ENCODE measurements around the gene INPP5J.

INPP5J gene

DNA sequence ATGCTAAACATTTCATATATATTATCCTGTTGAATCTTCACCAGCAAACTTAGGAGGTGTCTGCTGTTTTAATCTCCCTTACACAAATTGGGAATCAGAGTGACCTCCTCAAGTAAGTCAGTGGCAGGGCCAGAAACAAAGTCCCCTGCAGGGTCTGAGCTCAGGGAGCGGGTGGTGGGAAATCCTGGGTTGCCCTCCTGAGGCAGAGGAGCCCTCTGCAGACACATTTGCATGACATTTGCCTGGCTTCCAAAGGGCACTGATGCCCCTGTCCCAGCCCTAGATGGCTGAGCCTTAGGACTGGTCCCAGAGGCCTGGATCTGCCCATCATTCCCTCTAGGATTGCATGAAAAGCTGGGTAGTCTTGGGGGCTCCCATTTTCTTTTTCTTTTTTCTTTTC lies 2.1 kb upstream of the INPP5J start:
- in situ Hi-C loops (cut with MboI; ENCODE audit: low pct_unique_long_range_greater_than_20kb, low sequenced_read_pairs) = no loop called here
- DNase-seq = no peak

DNA sequence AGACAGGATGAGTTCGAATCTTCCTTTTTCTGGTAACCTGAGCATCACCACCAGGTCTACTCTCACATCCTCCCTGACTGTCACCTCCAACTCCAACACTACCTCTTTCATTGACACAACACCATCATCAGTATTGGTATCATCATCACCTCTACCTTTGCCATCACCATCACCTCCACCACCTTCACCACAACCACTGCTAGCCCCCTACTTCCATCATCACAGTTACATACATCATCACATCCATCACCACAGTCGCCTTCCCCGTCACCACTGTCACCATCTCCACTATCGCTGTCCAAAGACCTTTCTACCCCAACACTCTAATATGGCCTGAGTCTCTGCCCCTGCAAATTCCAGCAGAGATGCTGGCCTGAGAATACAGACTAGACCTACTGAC lies 1.4 kb upstream of the INPP5J start:
- DNase-seq = no peak

DNA sequence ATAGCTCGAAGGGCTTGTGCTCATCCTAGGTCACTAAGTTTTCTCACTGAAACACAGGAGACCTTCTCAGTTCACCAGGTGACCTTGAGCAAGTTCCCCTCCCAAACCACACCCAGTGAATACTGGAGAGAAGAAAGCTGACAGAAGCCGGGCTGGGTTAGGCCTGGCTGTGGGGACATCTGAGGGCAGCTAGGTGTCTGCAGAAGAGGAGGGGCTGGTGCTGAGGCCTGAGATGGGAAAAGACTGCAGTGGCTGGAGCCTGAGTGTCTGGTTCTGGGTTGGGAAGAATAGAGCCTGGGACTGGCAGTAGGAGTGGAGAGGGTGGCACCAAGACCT lies 602 bp upstream of the INPP5J start:
- DNase-seq = no peak
- in situ Hi-C loops (cut with MboI; ENCODE audit: low pct_unique_long_range_greater_than_20kb, low sequenced_read_pairs) = no loop called here

More for the DNA sequence above, 1.4 kb upstream of the INPP5J start:
- in situ Hi-C loops (cut with MboI; ENCODE audit: low pct_unique_long_range_greater_than_20kb, low sequenced_read_pairs) = no loop called here

DNA sequence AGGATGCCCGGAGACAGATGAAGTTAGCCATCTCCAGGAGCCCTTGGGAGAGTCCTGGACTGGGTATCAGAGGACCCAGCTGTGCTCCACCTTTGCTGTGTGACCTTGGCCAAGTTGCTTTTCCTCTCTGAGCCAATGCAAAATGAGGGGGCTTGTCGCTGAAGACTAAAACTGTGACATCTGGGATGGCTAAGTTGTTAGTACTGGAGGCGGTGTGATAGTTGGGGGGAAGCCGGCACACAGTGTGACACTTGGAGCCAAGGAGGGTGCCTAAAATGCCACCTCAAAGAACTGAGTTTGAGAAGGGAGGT lies 481 bp downstream of the INPP5J start:
- DNase-seq = no peak
- in situ Hi-C loops (cut with MboI; ENCODE audit: low pct_unique_long_range_greater_than_20kb, low sequenced_read_pairs) = no loop called here

DNA sequence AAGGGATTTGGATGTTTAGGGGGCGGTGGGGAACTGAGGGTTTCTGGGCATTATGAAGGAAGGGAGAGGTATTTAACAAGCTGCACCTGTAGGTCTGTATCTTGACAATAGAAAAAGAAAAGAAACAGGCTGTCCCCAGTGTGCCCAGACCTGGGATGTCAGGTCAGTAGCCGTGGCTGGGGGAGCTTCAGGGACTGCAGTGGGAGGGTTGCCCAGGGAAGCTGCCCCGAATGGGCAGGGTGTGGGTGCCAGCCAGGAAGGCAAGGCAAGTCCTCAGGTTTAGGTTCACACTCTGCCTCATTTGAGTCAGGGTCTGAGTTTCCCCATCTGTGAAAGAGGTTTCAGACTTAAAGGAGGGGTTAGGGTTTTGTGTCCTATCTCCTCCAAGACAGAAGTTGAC lies 1.5 kb downstream of the INPP5J start:
- no peak for DNase-seq
- in situ Hi-C loops (cut with MboI; ENCODE audit: low pct_unique_long_range_greater_than_20kb, low sequenced_read_pairs) = no loop called here

DNA sequence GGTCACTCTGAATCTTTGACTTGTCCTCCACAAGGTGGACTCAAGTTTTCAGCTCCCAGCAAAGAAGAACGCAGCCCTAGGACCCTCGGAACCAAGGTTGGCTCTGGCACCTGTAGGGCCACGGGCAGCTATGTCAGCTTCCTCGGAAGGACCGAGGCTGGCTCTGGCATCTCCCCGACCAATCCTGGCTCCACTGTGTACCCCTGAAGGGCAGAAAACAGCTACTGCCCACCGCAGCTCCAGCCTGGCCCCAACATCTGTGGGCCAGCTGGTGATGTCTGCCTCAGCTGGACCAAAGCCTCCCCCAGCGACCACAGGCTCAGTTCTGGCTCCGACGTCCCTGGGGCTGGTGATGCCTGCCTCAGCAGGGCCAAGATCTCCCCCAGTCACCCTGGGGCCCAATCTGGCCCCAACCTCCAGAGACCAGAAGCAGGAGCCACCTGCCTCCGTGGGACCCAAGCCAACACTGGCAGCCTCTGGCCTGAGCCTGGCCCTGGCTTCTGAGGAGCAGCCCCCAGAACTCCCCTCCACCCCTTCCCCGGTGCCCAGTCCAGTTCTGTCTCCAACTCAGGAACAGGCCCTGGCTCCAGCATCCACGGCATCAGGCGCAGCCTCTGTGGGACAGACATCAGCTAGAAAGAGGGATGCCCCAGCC lies 2.2 kb downstream of the INPP5J start:
- in situ Hi-C loops (cut with MboI; ENCODE audit: low pct_unique_long_range_greater_than_20kb, low sequenced_read_pairs) = no loop called here

DNA sequence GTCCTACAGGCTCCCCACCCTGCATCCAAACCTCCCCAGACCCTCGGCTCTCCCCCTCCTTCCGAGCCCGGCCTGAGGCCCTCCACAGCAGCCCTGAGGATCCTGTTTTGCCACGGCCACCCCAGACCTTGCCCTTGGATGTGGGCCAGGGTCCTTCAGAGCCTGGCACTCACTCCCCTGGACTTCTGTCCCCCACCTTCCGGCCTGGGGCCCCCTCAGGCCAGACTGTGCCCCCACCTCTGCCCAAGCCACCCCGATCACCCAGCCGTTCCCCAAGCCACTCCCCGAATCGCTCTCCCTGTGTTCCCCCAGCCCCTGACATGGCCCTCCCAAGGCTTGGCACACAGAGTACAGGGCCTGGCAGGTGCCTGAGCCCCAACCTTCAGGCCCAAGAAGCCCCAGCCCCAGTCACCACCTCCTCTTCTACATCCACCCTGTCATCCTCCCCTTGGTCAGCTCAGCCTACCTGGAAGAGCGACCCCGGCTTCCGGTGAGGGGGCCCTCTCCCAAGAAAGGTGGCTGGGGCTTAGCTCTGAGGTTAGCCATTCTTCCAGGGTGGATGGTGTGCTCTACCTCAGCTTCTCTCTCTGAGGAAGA lies 2.9 kb downstream of the INPP5J start:
- in situ Hi-C loops (cut with MboI; ENCODE audit: low pct_unique_long_range_greater_than_20kb, low sequenced_read_pairs) = no loop called here
- DNase-seq = no peak

More for the DNA sequence above, 2.2 kb downstream of the INPP5J start:
- DNase-seq = no peak

DNA sequence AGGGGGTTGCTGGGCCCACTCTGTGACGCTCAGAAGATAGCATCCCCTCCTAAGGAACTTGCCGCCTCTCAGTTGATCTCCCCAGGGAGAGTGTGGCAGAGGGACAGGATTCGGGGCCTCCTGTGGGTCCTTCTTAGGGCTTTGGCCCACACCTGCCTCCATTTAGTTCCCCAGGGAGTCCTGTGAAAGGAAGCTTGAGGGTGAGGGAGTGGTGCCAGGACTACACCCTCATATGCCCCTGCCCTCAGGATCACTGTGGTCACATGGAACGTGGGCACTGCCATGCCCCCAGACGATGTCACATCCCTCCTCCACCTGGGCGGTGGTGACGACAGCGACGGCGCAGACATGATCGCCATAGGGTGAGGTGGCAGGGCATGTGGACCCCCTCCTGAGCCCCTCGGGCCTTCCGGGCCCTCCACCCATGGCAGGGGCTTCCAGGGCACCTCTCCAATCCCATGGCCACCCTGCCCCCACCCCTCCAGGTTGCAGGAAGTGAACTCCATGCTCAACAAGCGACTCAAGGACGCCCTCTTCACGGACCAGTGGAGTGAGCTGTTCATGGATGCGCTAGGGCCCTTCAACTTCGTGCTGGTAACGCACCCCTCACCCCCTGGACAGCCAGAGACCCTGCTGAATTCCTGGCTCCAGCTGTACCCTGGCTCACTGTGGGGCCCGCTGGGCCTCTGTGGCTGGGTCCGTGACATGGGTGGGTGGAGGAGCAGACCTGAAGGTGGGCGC lies 3.5 kb downstream of the INPP5J start:
- no peak for DNase-seq
- in situ Hi-C loops (cut with MboI; ENCODE audit: low pct_unique_long_range_greater_than_20kb, low sequenced_read_pairs) = no loop called here

DNA sequence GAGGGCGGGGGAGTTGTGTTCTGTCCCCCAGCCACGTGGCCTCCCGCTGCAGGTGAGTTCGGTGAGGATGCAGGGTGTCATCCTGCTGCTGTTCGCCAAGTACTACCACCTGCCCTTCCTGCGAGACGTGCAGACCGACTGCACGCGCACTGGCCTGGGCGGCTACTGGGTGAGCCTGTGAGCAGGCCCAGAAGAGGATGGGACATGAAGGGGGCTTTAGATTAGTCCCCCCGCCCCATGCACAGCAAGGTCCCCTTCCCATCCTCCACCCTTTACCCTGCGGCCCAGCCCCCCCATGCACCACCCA lies 4.1 kb downstream of the INPP5J start:
- in situ Hi-C loops (cut with MboI; ENCODE audit: low pct_unique_long_range_greater_than_20kb, low sequenced_read_pairs) = no loop called here
- DNase-seq = no peak

DNA sequence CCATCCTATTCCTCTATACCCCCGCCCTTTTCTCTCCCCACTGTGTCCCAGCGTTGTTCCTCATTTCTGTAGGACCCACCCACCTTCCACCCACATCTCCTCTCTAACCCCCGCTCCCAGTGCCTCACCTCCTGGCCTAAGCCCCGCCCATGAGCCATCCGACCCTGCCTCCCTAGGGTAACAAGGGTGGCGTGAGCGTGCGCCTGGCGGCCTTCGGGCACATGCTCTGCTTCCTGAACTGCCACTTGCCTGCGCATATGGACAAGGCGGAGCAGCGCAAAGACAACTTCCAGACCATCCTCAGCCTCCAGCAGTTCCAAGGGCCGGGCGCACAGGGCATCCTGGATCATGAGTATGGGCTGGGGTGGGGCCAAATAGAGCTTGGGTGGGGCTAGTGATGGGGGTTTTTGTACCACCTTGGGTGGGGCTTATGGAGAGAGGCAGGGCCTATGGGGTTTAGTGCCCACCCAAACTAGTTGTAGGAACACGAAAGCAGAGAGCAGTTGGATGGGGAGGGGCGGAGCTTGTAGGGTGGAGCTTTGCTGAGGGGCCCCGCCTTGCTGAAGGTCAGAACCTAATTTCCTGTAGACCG lies 4.5 kb downstream of the INPP5J start:
- peak; percentile 11 for DNase-seq
- in situ Hi-C loops (cut with MboI; ENCODE audit: low pct_unique_long_range_greater_than_20kb, low sequenced_read_pairs) = no loop called here

- in situ Hi-C loops (cut with MboI; ENCODE audit: low pct_unique_long_range_greater_than_20kb, low sequenced_read_pairs) = no loop called here
Observed at GRCh38 chr22:31128156-31128555, 5.4 kb downstream of the INPP5J start.

GRCh38 chr22:31130873-31131272 lies 8.1 kb downstream of the INPP5J start:
- in situ Hi-C loops (cut with MboI; ENCODE audit: low pct_unique_long_range_greater_than_20kb, low sequenced_read_pairs) = no loop called here
- DNase-seq = no peak

More at GRCh38 chr22:31128156-31128555, 5.4 kb downstream of the INPP5J start:
- no peak for DNase-seq

DNA sequence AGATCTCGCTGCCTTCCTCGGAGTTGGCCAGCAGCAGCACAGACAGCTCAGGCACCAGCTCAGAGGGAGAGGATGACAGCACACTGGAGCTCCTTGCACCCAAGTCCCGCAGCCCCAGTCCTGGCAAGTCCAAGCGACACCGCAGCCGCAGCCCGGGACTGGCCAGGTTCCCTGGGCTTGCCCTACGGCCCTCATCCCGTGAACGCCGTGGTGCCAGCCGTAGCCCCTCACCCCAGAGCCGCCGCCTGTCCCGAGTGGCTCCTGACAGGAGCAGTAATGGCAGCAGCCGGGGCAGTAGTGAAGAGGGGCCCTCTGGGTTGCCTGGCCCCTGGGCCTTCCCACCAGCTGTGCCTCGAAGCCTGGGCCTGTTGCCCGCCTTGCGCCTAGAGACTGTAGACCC lies 11.1 kb downstream of the INPP5J start:
- in situ Hi-C loops (cut with MboI; ENCODE audit: low pct_unique_long_range_greater_than_20kb, low sequenced_read_pairs) = no loop called here
- DNase-seq = no peak

DNA sequence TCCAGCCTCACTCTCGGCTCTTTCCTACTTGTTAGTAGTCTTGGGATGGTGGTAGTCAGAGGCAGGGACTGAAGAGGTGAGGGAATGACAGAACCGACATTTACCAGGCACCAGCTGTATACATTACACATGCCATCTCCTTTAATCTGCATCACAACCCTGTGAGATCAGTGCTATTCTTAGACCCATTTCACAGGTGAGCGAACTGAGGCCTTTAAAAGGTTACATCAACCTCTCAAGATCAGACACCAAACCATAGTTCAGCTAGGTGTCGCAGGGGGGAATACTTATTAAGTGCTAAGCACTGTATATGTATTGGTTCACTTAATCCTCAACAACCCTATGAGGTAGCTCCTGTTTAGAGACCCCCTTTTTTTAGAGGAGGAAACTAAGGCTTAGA lies 11.9 kb downstream of the INPP5J start:
- DNase-seq = no peak
- in situ Hi-C loops (cut with MboI; ENCODE audit: low pct_unique_long_range_greater_than_20kb, low sequenced_read_pairs) = no loop called here

DNA sequence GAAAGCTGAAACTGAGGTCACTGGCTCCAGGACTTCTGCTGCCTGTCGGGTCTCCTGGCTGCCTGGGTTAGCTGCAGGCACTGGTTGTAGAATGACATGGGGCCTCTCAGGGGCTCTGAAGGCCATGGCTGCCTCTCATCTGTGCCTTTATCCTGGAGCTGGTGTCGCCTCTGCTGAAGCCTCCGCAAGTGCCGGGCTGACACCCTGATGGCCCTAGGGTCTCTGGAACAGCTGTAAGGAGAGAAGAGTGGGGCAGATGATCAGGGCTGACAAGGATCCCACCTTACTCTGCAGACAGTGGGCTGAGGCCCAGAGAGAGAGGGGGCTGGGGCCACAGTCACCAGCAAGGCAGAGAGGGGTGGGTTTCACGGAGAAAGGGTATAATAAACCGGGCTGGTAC lies 12.9 kb downstream of the INPP5J start:
- in situ Hi-C loops (cut with MboI; ENCODE audit: low pct_unique_long_range_greater_than_20kb, low sequenced_read_pairs) = no loop called here
- DNase-seq = no peak

DNA sequence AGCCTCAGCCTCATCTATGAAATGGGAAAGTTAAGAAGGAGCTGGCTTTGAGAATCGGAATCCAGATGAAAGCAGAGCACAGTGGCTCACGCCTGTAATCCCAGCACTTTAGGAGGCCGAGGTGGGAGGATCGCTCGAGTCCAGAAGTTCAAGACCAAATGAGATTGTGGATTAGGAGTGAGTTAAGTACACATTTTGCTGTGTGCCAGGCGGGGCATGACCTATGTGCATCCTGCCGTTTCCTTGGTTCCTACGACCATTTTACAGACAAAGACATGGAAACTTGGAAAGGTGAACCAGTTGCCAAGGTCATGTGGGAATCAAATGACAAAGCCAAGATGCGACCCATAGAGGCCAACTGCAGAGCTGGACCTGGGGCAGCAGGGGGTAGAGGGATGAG lies 13.4 kb downstream of the INPP5J start:
- in situ Hi-C loops (cut with MboI; ENCODE audit: low pct_unique_long_range_greater_than_20kb, low sequenced_read_pairs) = no loop called here
- no peak for DNase-seq

DNA sequence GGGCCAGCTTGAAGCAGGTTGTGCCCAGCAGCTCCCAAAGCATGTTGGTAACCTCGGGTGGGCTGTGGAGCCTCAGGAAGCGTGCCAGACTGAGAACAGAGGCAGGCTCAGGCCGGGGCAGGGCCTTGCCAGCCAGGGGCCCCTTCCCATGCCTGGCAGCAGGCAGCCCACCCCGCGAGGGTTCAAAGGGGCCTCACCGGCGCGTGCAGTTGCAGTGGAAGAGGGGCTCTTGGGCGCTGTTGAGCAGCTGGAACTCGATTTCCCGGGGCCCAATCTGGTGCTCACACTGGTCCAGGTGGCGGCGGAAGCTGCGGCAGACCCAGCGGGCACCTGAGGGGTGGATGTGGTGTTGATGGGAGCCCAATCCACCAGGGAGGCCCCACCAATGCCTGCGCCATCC lies 13.9 kb downstream of the INPP5J start:
- in situ Hi-C loops (cut with MboI; ENCODE audit: low pct_unique_long_range_greater_than_20kb, low sequenced_read_pairs) = no loop called here

DNA sequence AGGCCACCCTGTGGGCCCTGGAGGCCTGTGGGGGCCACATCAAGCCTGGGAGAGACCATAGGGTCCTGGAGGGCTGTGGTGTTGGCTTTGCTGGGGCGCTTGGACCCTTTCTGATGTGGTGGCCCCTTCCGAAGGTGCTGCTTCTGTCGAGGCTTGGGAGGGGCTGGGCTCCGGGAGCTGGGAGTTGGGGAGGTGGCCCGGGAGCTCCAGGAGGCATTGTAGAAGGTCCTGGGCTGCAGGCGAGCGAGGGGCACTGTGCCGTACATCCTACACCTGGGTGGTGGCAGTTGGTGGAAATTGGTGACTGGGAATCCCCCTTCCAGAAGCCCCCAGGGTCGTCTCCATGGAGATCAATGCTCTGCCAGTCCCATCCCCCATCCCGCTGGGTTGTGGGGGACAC lies 15.0 kb downstream of the INPP5J start:
- in situ Hi-C loops (cut with MboI; ENCODE audit: low pct_unique_long_range_greater_than_20kb, low sequenced_read_pairs) = no loop called here
- DNase-seq = no peak

More for the DNA sequence above, 13.9 kb downstream of the INPP5J start:
- DNase-seq = no peak

DNA sequence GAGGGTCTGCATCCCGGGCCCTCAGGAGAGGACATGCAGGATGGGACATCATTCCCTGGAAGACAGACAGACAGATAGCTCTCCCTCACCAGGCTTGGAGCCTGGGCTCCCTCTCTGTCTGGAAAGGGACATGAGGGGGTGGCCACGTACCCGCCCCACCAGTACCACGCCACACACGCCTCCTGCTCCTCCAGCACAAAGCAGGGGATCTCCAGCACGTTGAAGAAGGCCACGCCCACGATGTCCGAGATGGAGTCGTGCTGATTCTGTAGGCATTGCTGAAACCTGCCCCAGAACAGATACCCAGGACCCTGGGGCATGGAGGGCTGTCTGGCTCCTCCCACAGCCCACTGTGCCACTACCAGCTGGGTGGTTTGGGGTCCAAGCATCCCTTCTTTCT lies 15.4 kb downstream of the INPP5J start:
- no peak for DNase-seq
- in situ Hi-C loops (cut with MboI; ENCODE audit: low pct_unique_long_range_greater_than_20kb, low sequenced_read_pairs) = no loop called here

GRCh38 chr22:31139066-31139465 lies 16.3 kb downstream of the INPP5J start:
- DNase-seq = no peak
- in situ Hi-C loops (cut with MboI; ENCODE audit: low pct_unique_long_range_greater_than_20kb, low sequenced_read_pairs) = no loop called here
